GM21360 (cell line): ENCODE measurements around the gene CPPED1.

Experiments
- ATAC-seq: cut with Tn5 transposase; IDR thresholded peaks from one replicate; pipeline ENCODE4 v1.9.1; 2021; ENCODE audit warnings: mild to moderate bottlenecking, moderate library complexity; ENCODE audit not compliant: unreplicated experiment

CPPED1 gene

DNA sequence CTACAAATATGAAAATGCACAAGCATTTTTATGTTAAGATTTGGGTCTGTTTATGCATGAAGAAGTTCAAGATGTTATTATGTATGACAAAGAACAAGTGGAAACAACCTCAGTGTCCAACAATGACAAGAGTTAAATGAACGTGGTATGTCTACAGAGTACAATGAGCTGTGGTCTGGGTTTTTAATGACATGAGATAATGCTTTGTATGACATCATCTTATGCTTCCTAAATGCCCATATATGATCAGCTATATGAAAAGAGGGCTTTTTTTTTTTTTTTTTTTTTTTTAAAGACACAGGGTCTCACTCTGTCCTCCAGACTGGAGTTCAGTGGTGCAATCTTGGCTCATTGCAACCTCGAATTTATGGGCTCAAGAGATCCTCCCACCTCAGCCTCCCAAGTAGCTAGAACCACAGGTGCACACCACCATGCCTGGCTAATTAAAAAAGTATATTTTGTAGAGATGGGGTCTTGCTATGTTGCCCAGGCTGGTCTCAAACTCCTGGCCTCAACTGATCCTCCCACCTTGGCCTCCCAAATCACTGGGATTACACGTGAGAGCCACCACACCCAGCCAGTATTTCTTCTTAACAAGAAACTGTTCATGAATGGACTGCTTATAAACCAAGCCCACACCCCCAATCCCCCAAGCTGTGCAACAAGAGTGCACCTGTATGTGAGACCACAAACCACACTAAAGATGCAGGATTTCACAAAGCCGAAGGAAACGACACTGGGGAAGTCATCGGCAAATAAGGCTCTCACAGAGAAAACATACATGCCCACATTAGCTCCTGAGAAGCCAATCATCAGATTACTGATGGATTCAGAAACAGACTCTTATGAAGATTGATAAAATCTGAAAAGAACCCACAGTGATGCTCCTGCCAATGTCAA is 114.5 kb downstream of the CPPED1 start:
- no peak for ATAC-seq

DNA sequence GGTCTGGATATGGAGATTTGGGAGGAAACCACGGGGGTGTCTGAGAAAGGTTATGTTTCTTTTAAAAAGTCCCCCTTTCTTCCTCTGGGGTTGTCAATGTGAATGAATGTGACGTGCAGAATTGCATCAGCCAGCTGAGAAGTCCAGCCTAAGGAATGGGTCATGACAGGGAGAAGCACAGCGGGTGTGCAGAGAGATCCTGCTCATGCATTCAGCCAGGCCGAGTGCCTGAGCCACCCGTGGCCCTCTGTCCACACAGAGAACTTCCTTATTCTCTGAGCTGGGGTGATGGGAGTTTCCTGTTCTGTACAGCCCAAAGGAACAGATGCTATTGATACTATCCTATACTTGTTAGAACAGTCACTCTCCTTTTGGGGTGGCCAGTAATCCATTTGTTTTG is 117.9 kb downstream of the CPPED1 start:
- no peak for ATAC-seq

DNA sequence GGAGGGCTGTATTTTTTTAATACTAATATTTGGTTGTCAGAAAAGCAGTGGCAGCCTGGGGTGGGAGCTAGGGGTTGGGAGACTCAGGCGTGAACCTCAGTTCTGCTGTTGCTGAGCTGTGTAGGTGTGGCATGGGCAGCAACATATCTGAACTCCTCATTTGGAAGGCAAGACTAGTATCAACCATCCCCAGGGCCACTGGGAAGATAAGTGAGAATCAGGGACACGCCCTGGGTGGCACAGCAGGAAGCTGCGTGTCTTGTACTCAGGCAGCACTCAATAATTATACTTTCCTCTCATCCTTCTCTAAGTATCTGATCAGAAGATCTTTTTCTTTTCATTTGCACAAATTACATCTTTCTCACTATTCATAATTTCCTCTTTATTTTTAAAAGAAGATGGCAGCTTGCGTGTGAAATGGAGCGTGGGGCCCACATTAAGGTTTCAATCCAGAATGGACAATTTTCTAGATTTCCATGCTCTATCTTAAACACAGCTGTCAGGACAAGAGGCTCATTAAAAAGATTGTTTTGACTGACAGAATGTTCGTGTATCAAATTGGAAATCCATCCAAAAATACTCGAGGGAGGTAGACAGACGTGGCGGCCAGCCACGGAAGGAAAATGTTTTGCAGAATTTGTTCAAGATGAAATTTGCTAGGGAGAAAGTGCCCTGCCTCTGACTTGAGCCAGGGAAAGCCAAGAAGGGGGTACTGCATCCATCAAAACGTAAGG is 121.1 kb downstream of the CPPED1 start:
- no peak for ATAC-seq

DNA sequence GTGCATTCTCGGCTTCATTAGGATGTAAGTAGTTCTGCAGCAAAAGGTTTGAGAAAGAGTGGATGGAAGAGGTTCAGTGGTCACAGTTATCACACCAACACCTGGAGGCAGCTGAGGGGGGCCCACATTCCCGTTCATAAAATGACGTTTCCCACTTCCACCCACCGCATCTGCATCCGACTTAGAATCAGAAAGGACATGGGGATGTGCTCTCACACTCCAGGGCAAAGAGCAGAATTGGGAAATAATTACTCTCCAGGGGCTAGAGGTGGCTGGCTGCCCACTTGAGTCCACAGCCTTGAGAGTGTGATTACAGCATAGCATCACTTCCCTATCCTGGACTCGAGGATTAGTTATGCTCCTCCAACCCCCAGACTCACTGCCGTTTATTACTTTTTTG is 122.0 kb downstream of the CPPED1 start:
- ATAC-seq = no peak

DNA sequence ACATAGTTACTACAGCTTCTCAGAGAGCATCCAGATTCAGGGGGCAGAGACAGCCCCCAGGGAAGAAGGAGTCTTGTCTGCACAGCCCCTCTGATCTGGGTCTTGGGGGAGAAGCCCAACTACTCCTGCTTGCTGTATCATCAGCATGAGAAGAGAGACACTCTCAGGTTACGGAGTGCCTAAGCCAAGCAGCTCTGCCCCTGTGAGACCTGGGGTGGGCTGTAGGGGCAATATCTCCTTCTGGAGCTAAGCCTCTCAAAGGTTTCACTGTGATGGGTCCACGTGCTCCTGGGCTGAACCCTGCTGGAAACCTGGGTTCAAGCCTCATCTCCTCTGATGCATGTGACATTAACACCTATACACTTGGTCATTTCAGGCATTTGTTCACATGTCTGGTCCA is 123.2 kb downstream of the CPPED1 start:
- ATAC-seq = no peak

DNA sequence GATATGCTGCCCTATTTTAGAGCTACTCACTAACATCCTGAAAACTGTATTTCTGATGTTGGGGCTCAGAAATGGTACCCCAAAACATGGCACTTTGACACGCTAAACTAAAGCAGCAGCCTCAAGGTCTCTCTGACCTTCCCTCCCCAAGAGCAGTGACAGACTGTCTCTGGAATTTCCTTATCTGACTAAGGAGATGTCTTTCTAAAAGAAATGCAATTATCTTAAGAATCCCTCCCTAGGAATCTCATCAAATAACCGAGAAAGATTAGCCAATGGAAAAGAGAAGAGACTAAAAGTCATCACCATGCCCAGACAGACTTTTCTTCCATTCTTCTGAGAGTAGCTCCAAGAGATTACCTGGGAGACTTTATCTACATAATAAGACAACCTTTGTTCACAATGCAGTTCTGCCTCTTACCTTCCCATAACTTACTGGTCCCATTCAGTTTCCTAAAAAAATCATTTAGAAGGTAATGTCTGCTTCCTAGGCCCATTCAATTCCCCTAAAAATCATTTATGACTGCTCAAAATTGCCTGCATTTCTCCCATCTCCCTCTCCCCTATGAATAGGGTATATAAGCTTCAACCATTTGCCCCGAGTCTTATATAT is 123.9 kb downstream of the CPPED1 start:
- no peak for ATAC-seq

DNA sequence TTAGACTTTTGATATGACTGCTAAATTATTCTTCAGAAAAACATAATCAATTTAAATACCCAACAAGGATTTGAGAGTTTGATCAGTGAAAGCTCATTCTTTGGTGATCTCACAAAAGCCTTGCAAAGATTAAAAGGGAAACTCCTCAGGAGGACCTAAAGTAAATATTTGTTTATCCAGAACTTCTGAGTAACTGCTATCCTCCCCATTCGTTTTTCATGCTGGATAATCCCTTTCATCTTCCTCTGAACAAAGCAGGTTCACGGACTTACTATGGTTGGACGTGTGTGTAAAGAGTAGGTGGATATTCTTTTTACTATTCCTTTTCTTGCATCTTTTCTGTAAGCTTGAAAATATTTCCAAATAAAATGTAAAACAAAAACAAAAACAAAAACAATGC is 124.7 kb downstream of the CPPED1 start:
- no peak for ATAC-seq

DNA sequence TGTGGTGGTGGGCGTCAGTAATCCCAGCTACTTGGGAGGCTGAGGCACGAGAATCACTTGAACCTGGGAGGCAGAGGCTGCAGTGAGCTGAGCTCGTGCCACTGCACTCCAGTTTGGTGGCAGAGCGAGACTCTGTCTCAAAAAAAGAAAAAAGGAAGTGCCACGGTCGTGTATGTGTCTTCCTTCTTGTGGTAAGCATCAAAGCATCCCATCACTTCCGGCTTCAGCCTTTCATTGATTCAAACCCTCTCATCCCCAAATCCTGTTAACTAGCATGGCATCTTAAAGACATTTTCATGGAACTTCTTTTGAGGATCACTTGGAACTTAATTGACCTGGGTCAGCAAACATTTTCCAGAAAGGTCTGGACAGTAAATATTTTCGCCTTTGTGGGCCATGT is 126.2 kb downstream of the CPPED1 start:
- ATAC-seq = no peak

DNA sequence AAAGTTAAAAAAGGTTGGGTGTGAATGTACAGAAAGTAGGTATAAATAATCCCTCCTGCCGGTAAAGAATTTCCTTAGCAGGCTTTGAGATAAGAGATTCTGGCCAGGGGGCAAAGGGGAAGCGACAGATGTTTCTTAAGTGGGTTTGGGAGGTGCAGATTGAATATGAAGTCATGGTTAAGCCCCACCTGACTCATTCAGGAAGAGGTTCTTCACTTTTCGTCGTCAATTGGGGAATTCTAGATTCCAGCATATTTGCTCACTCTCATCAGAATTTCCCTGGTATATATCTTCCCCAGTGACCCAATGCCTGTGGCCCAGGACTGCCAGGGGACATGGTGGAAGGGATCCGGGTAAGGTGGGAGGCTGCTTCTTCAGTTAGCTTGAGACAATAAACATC is 127.8 kb downstream of the CPPED1 start:
- no peak for ATAC-seq

DNA sequence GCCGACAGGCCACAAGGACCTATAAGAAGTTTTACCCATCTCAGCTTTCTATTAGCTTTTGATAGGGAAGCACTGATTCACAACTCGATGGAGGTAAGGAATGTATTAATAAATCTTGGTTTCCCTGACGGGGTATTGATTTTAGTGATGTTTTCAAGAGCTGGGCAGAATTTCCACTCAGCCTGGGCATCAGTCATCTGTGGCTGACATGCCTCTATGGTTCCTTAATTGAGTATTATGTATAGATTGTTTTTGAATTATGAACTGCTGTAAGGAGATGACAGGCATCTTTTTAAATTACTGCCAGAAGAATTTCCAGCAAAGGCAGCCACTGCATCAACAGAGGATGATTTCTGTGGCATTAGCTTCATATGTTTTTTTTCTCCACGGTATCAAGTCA is 128.6 kb downstream of the CPPED1 start:
- ATAC-seq = no peak

DNA sequence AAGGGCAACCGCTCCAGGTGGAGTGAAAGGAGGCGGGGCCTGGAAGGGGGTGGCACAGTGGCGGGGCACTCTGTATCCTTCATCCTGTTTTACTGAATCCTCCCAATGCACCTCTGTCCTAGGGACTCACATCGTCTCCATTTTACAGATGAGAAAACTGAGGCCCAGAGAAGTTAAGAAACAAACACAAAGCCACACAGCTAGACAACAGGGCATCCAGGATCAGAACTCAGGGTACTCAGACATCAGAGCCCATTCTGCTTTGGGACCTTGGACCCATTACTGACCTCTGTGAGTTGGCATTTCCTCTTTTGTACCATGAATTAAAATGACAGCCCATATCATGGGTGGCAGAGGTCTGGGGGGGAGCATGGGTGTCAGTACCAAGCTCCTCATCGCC is 129.2 kb downstream of the CPPED1 start:
- ATAC-seq = no peak

DNA sequence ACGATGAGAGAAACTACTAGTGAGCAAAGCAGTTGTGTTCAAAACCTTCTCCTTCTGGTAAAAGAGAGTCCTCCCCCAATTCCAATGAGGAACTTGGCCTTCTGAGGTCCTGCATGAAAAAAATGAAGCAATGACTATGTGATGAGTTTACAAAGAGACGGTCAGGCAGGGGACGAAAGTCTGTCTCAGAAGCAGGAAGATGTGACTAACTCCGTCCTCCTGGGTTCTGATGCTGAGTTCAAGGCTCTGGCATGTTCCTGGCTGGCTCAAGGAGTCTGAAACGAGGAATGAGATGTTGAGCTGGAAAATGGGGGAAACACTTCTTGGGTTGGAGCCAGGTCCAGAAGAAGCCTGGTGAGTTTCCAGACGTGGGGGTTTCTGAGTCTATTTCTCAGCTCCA is 129.6 kb downstream of the CPPED1 start:
- no peak for ATAC-seq

DNA sequence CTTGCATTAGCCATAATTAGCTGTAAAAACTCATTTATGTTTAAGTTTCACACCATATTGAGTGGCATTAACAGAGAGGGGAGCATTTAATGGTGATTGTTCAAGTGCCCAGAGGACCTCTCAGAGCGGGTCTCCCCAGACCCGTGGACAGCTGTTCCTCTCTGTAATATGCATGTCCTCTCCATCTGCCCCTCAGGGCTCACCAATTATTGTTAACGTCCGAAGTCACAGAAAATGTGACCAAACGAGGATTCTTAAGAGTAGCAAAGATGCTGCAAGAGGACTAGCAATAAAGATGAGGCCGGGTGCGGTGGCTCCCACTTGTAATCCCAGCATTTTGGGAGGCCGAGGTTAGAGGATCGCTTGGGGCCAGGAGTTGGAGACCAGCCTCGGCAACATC is 130.2 kb downstream of the CPPED1 start:
- ATAC-seq = no peak

DNA sequence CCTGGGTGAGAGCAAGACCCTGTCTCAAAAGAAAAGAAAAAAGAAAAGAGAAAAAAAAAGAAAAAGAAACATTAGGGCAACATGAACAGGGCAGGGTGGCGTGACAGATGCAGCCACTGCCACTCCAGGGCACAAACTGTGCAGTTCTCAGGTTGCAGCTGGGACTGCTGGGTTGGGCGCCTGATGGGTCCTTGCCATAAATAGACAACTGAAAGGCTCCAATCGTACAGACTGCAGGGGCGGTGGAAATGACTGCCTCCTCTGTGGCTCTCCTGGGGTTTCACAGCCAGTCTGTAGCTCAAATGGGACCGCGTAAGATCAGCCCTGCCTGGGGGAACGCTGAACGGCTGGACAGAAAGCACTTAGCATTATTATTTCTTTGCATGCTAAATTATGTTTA is 130.7 kb downstream of the CPPED1 start:
- no peak for ATAC-seq

DNA sequence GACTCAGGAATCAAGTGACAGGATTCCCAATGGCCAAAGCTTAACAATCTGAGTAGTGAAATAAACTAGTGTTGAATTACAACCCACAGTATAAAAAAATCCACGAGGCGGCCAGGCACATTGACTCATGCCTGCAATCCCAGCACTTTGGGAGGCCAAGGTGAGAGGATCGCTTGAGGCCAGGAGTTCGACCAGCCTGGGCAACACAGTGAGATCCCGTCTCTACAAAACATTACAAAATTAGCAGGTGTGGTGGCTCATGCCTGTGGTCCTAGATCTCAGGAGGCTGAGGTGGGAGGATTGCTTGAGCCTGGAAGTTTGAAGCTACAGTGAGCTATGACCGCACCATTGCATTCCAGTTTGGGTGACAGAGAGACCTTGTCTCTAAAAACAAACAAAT is 133.8 kb downstream of the CPPED1 start:
- no peak for ATAC-seq

DNA sequence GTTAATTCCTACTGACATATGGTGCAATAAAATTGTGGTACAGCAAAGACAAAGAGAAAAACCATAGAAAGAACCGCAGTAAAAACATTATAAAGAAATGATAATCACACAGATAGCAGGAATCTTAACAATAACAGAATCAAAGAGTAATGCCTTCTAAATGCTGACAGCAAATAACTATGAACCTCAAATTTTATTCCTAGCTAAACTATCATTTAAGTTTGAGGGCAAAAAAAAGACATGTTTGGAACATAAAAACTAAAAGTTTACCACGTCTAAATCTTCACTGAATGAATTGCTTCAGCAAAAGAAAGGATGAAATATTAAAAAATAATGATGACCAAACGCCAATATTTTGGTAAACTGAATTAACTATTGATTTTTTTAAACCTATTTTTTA is 135.8 kb downstream of the CPPED1 start:
- ATAC-seq = no peak

DNA sequence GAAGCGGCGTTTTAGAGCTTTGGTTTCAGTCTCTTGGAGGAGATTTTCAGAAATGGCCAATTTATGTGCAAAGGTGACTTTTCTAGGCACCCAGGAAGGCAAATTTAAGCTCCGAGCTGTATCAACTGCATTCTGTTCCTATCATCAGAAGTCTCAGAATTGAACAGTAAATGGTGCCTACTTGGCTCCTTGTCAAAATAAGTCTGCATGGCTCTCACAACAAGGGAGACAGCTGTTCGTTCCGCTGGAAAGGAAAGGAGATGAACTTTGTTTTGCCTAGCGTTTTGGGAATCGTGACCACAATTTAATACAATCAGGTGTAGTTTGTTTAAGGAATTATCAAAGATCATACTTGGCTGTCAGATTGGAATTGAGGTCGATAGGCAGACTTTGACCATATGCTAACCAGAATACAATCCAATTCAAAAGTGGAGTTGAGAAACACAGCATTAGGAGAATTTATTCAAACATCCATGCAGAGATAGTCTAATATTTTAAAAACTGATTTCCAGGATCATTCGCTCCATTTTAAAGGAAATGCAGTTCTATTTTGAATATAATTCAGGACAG is 139.4 kb downstream of the CPPED1 start:
- ATAC-seq = no peak

DNA sequence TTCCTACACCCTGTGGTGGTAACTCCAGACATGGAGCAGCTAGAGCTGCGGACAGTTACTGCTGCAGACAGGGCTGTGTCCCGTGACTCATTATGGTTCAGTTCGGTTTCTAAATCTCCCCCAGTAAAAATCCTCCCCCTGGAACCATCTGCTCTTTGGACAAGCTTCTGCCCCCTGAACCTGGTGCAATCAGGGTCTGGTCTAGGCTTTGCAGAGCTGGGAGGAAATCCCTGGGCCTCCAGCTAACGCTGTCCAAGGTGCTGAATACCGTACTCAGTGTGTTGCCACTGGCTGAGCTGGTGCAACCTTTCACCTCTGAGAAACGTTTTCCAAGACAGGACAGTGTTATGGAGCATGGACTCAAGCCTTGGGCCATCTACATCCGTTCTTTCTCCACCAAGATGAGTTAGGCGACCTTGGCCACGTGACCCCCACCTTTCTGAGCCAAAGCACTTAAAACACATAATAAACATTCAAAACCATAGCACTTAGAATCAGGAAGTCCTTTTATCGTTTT is 142.0 kb downstream of the CPPED1 start:
- ATAC-seq = no peak

DNA sequence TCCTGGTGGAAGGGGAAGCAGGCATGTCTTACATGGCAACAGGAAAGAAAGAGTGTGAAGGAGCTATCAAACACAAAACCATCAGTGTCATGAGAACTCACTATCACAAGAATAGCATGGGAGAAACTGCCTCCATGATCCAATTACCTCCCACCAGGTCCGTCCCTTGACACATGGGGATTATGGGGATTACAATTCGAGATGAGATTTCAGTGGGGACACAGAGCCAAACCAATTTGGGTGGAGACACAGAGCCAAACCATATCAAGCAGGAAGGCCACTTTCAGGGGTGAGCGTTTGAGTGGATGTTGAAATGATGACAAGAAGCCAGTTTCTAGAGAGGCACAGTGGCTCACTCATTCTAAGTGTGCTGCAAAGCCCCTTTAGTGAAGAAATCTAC is 143.8 kb downstream of the CPPED1 start:
- ATAC-seq = no peak

DNA sequence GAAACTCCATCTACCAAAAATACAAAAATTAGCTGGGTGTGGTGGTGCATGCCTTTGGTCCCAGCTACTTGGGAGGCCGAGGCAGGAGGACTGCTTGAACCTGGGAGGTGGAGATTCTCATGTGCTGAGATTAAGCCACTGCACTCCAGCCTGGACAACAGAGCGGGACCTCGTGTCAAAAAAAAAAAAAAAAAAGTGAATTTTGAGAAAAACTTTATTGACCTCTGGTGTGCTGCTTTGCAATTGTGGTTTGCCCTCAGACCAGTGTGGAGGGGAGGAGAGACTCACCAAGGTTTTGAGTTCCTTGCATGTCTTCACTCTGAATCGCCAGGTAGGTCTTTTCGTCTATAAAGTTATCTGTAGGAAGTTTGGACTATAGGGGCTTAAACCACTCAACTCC is 145.2 kb downstream of the CPPED1 start:
- ATAC-seq = no peak

DNA sequence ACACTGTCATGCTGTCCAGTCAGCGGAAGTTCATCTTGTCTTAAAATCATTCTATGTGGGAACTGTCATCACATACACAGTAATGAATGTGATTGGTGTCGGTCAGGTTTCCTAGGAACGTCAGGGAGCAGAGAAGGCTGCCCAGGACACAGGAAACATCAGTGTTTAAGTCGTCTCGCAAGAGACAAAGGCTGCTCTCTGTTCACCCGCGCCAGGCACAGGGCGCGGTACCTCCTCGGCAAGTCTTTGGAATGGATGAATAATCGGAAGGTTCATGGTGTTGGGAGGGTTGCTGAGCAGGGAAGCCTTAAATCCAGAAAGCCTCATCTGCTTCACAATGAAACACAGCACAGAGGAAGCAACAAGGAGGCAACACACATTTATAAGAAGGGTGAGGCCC is 148.2 kb downstream of the CPPED1 start:
- no peak for ATAC-seq
